ENCODE results near the gene SDK1.

GRCh38 chr7:4240520-4241303 lies 939.7 kb downstream of the SDK1 start:
- TF ChIP-seq CTCF (IDR thresholded peaks at IDR 0.05; ENCODE audit: low read depth, low read length) (no peak), POLR2A (IDR thresholded peaks at IDR 0.05; ENCODE audit: extremely low read depth, insufficient read length) (no peak), MYC (IDR thresholded peaks at IDR 0.05; ENCODE audit: low read depth, low read length) (no peak), MAX (IDR thresholded peaks at IDR 0.05; ENCODE audit: low read depth, low read length) (no peak)

Data from NB4 (cell line).